TTC549 (cell line): ENCODE measurements around the gene ZNF287.

ENCODE experiments used
- FAIRE-seq: peaks from 2 replicates; lab custom pipeline; 2012; peaks lifted over from hg19 to GRCh38; lab: Jason Lieb, UNC

The ZNF287 gene

DNA sequence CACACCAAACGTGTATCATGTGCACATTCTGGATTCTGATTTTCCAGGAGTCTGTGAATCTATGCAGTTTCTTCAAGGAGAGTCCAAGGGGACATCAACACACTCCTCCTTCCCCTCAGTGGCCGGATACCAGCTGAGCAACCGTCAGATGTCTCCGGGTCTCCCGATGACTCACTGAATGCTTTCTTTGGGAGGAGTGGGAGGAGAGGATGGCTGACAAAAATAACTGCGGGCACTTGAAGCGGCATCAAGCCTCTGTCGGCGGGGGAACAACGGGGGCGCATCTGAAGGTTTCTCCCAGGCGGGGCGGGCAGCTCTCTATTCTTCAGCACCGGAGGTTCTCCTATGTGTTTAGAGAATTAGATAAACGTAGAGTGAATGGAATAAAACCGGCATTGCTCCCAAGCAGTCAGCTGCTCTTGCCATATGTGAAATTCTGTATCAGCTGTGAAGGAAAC, 52.4 kb downstream of the ZNF287 start:
- no peak for FAIRE-seq

DNA sequence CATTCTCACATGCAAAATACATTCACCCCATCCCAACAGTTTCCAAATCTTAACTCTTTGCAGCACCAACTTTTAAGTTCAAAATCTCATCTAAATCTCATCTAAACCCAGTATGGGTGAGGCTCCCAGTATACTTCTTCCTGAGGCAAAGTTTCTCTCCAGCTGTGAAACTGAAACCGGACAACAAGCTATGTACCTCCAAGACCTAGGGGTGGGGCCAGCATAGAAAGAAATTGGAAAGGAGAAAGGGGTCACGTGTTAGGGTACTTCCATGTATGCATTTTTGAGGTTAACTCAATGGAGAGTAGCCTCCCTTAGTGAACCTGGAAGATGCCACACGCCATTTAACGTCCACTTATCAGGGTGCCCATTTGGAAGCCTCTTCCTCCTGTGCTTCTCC, 53.1 kb downstream of the ZNF287 start:
- FAIRE-seq: no peak

DNA sequence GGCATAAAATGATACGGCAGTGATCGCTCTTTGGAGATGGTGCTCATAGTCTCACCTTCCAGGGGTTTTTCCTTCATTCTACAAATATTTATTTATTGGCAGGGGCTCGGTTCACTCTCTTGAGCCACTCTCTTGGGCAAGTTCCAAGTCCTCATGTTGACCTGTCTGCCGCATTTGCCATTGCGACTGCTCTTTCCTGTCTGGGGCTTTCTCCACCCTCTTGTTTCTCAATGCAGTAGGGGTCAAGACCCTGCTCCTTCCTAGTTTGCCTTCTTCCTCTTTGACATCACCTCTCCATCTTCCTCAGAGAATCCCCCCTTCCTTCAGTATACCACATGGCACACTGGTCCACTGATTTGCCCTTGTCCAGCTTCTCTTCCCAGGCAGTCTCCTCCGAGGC, 55.1 kb downstream of the ZNF287 start:
- FAIRE-seq: no peak

DNA sequence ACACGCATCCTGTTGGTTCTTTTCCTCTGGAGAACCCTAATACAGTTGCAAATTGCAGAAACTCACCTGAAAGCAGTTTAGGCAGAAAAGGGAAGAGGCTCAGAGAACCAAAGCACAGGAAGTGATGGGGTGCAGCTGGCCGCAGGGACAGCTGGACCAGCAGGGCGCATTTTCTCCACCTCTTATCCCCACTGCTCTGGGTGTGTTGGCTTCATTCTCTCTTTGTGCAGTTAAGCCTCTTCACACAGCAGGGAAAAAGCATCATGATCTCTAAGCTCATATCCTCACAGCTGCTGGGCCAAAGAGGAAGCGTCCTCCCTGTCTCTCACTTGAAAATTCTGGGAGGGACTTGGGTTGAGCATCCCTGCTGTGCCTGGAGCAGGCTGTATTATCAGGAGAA, 57.0 kb downstream of the ZNF287 start:
- no peak for FAIRE-seq

DNA sequence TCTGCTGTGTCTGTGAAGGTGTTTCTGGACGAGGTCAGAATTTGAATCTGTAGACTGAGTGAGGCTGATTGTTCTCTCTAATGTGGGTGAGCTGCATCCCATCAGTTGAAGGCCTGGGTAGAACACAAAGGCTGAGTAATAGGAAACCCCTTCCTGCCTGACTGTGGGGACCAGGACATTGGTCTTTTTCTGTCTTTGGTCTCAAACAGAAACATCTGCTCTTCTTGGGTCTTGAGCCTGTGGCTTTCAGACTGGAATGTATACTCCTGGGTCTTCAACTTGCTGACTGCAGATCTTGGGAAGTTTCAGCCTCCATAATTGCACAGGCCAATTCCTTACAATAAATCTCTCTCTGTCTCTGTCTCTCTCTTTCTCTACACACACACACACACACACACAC, 57.4 kb downstream of the ZNF287 start:
- no peak for FAIRE-seq

DNA sequence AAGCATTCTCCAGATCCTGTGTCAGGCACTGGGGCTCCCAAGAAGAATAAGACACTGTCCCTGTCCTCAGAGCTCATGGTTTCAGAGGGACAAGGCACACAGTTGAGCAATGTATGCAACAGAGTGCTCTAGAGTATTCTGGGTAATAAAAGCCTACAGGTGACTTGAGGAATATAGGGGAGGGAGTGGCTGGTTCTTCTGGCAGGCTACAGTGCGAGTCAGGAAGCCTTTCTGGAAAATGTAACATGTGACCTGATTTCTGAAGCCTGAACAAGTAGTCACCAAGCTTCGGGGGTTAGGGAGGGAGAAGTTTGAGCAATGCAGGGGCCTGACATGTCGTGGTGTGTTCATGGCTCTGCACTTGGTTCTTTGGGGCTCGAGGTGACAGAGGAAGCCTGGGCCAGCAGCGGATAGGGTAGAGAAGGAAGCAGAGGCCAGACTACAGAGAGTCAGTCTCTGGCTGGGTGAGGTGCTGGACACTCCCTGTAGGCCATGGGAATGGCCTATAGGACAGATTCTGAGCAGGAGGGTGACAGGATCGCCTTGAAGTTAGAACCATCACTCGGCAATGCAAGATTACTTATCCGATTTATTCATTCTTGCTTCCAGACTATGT, 61.0 kb downstream of the ZNF287 start:
- no peak for FAIRE-seq

DNA sequence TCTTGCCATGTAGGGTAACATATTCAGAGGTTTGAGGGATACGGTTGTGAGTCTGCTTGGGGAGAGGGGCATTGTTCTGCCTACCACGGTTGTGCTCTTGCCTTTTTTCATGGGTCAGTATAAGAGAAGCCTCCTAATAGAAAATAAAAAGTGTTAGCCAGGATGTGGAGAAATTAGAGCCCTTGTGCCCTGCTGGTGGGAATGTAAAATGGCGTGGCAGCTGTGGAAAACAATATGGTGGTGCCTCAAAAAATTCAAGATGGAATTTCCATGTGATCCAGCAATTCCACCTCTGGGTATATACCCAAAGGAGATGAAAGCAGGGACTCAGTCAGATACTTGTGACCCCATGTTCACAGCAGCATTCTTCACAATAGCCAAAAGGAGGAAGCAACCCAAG, 62.8 kb downstream of the ZNF287 start:
- FAIRE-seq: no peak

DNA sequence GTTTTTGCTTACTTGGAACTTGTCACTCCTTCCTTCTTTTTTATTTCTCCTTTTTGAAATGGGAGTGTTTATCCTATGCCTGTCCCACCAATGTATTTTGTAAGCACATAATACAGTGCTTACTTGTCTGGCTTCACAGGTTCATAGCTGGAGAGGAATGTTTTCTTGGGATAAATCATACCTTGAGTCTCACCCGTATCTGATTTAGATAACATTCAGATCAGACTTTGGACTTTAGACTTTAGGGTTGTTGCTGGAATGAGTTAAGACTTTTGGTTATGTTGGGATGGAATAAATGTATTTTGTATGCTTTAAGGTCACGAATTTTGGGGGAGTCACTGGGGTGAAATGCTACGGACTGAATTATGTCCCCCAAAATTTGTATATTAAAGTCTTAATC, 64.0 kb downstream of the ZNF287 start:
- FAIRE-seq: no peak
